ENCODE results near the gene PDE6B. TPM values are rescaled to one million over a fixed set of nuclear protein-coding genes. Genes with fewer than 3 reads are reported as not detected.

The PDE6B gene
- total RNA-seq, 2 experiments from 2014 or later: 10.0 to 14.6 TPM

- DNase-seq: no peak
- H3K36me3 Mint-ChIP-seq: peaks cover 17% of the 10 kb centered on the region
- no peak overlapping the region for H3K27ac Mint-ChIP-seq
- H3K4me1 Mint-ChIP-seq: peaks cover 29% of the 10 kb centered on the region
- no peaks in the 10 kb centered on the region for H3K27me3 Mint-ChIP-seq
- H3K9me3 Mint-ChIP-seq (ENCODE audit: low read depth): no peaks in the 10 kb centered on the region
- CTCF ChIA-PET: interaction anchor here (1.1 to 1.6 kb wide), 2 partner anchors 12 to 15 kb away, joined by 3 to 4 read pairs; no protein-coding TSS in a partner anchor
- H3K4me3 Mint-ChIP-seq: no peak overlapping the region
- ATAC-seq: no peak
These were observed 50.9 kb downstream of the PDE6B start for GRCh38 chr4:675980-676870.

- no peaks in the 10 kb centered on the region for H3K27me3 Mint-ChIP-seq
- no peak overlapping the region for H3K4me3 Mint-ChIP-seq
- no peak overlapping the region for H3K27ac Mint-ChIP-seq
- no peak for ATAC-seq
- H3K4me1 Mint-ChIP-seq: peaks cover 29% of the 10 kb centered on the region
- H3K36me3 Mint-ChIP-seq: peaks cover 12% of the 10 kb centered on the region
- no peak for DNase-seq
- CTCF ChIA-PET: no interaction called here
- H3K9me3 Mint-ChIP-seq (ENCODE audit: low read depth): no peaks in the 10 kb centered on the region
These were observed 51.5 kb downstream of the PDE6B start for GRCh38 chr4:676871-677235.

- Mint-ChIP-seq H3K27ac (no peak overlapping the region), H3K4me1 (peaks cover 26% of the 10 kb centered on the region), H3K4me3 (no peak overlapping the region), H3K9me3 (ENCODE audit: low read depth) (no peaks in the 10 kb centered on the region), H3K36me3 (peaks cover 7% of the 10 kb centered on the region), H3K27me3 (no peaks in the 10 kb centered on the region)
- ATAC-seq: no peak
- CTCF ChIA-PET: no interaction called here
- no peak for DNase-seq
These were observed 52.3 kb downstream of the PDE6B start for GRCh38 chr4:677431-678293.

- Mint-ChIP-seq H3K27ac (no peak overlapping the region), H3K36me3 (peaks cover 2% of the 10 kb centered on the region), H3K27me3 (no peaks in the 10 kb centered on the region), H3K9me3 (ENCODE audit: low read depth) (no peaks in the 10 kb centered on the region), H3K4me3 (no peak overlapping the region), H3K4me1 (peaks cover 21% of the 10 kb centered on the region)
- CTCF ChIA-PET: no interaction called here
- DNase-seq (no peak), ATAC-seq (no peak)
These were observed 53.1 kb downstream of the PDE6B start for GRCh38 chr4:678331-679103.

- CTCF ChIA-PET: no interaction called here
- Mint-ChIP-seq H3K27me3 (no peaks in the 10 kb centered on the region), H3K4me3 (no peak overlapping the region), H3K4me1 (peaks cover 20% of the 10 kb centered on the region), H3K9me3 (ENCODE audit: low read depth) (no peaks in the 10 kb centered on the region), H3K27ac (no peak overlapping the region), H3K36me3 (peaks cover under 1% of the 10 kb centered on the region)
- ATAC-seq: no peak
- no peak for DNase-seq
These were observed 53.7 kb downstream of the PDE6B start for GRCh38 chr4:679104-679481.

GRCh38 chr4:679629-680028 lies 54.3 kb downstream of the PDE6B start:
- Mint-ChIP-seq H3K9me3 (ENCODE audit: low read depth) (no peaks in the 10 kb centered on the region), H3K36me3 (no peaks in the 10 kb centered on the region), H3K4me1 (peaks cover 19% of the 10 kb centered on the region), H3K4me3 (no peak overlapping the region), H3K27ac (no peak overlapping the region), H3K27me3 (no peaks in the 10 kb centered on the region)
- CTCF ChIA-PET: interaction anchor here (1.5 kb wide), 1 partner anchor 62 kb away, joined by 4 read pairs; no protein-coding TSS in a partner anchor
- DNase-seq (no peak), ATAC-seq (no peak)

- CTCF ChIA-PET: interaction anchor here (1.5 kb wide), 1 partner anchor 61 kb away, joined by 4 read pairs; no protein-coding TSS in a partner anchor
- peak overlapping the region; percentile 80 for H3K27ac Mint-ChIP-seq
These were observed 54.7 kb downstream of the PDE6B start for GRCh38 chr4:680091-680490.

GRCh38 chr4:680551-680927 lies 55.2 kb downstream of the PDE6B start:
- Mint-ChIP-seq H3K27me3 (no peaks in the 10 kb centered on the region), H3K36me3 (no peaks in the 10 kb centered on the region), H3K9me3 (ENCODE audit: low read depth) (no peaks in the 10 kb centered on the region), H3K27ac (peak overlapping the region; percentile 80), H3K4me1 (peaks cover 16% of the 10 kb centered on the region), H3K4me3 (peak overlapping the region; percentile 70)
- CTCF ChIA-PET: interaction anchor here (1.5 kb wide), 1 partner anchor 61 kb away, joined by 4 read pairs; no protein-coding TSS in a partner anchor
- ATAC-seq: peak; percentile 50
- no peak for DNase-seq

More at GRCh38 chr4:680091-680490, 54.7 kb downstream of the PDE6B start:
- H3K27me3 Mint-ChIP-seq: no peaks in the 10 kb centered on the region
- no peaks in the 10 kb centered on the region for H3K9me3 Mint-ChIP-seq (ENCODE audit: low read depth)
- no peak for DNase-seq
- ATAC-seq: no peak
- H3K36me3 Mint-ChIP-seq: no peaks in the 10 kb centered on the region
- H3K4me1 Mint-ChIP-seq: peaks cover 19% of the 10 kb centered on the region
- H3K4me3 Mint-ChIP-seq: peak overlapping the region; percentile 70

GRCh38 chr4:680928-681645 lies 55.7 kb downstream of the PDE6B start:
- H3K36me3 Mint-ChIP-seq: no peaks in the 10 kb centered on the region
- H3K4me1 Mint-ChIP-seq: peaks cover 10% of the 10 kb centered on the region
- CTCF ChIA-PET: interaction anchor here (1.5 kb wide), 1 partner anchor 60 kb away, joined by 4 read pairs; no protein-coding TSS in a partner anchor
- ATAC-seq (peak; percentile 82), DNase-seq (peak; percentile 88)
- H3K27ac Mint-ChIP-seq: peak overlapping the region; percentile 80
- H3K9me3 Mint-ChIP-seq (ENCODE audit: low read depth): no peaks in the 10 kb centered on the region
- no peaks in the 10 kb centered on the region for H3K27me3 Mint-ChIP-seq
- H3K4me3 Mint-ChIP-seq: peak overlapping the region; percentile 70

- no peaks in the 10 kb centered on the region for H3K27me3 Mint-ChIP-seq
- no peak overlapping the region for H3K27ac Mint-ChIP-seq
- peak; percentile 11 for ATAC-seq
- H3K9me3 Mint-ChIP-seq (ENCODE audit: low read depth): no peaks in the 10 kb centered on the region
- peak overlapping the region; percentile 20 for H3K4me3 Mint-ChIP-seq
- CTCF ChIA-PET: no interaction called here
- no peaks in the 10 kb centered on the region for H3K36me3 Mint-ChIP-seq
- peaks cover 9% of the 10 kb centered on the region for H3K4me1 Mint-ChIP-seq
- DNase-seq: peak; percentile 65
These were observed 56.5 kb downstream of the PDE6B start for GRCh38 chr4:681736-682451.

- CTCF ChIA-PET: no interaction called here
- Mint-ChIP-seq H3K9me3 (ENCODE audit: low read depth) (no peaks in the 10 kb centered on the region), H3K27ac (no peak overlapping the region), H3K36me3 (no peaks in the 10 kb centered on the region), H3K4me3 (no peak overlapping the region), H3K4me1 (peaks cover 9% of the 10 kb centered on the region), H3K27me3 (no peaks in the 10 kb centered on the region)
- ATAC-seq: no peak
- DNase-seq: no peak
These were observed 57.3 kb downstream of the PDE6B start for GRCh38 chr4:682490-683172.
